ENCODE measurements around the gene PNMA8B. TPM values are rescaled to one million over a fixed set of nuclear protein-coding genes. Genes with fewer than 3 reads are reported as not detected.

The PNMA8B gene
- 1 to 10 TPM; 3.1 to 4.2 (median 3.7) TPM for total RNA-seq

GRCh38 chr19:46495786-46496099, at the start of gene PNMA8B:
Gene PNMA8B (minus strand): TSS chr19:46495867. CDS start chr19:46495465, 402 bp downstream.
- peaks cover 0 to 38% (median 10%) of the 10 kb centered on the region in 4 donors for H3K4me1 ChIP-seq
- H3K9me3 ChIP-seq = no peaks in the 10 kb centered on the region
- H3K27me3 ChIP-seq = peaks cover 0 to 46% of the 10 kb centered on the region in 2 donors
- no peaks in the 10 kb centered on the region for H3K36me3 ChIP-seq
- H3K27ac ChIP-seq = peak within 1 kb of the TSS in 1 of 4 donors; percentile 17
- no peak for TF ChIP-seq POLR2A (IDR thresholded peaks at IDR 0.05)
- no peak for TF ChIP-seq CTCF (IDR thresholded peaks at IDR 0.05)
- TF ChIP-seq EP300 (IDR thresholded peaks at IDR 0.05) = no peak
- peak within 1 kb of the TSS in 3 of 4 donors; percentile 11 to 50 (median 26) for H3K4me3 ChIP-seq
- DNase-seq (ENCODE audit: low spot score in 2 of 2) = no peak
- 6 to 12% methylated on average over 23 to 29 of the region's 29 CpGs for WGBS, 2 donors

- Histone ChIP-seq H3K9me3 (peaks cover 0 to 5% (median 0%) of the 10 kb centered on the region in 4 donors), H3K27me3 (no peaks in the 10 kb centered on the region), H3K4me3 (no peak overlapping the region), H3K4me1 (peaks cover 0 to 8% (median 0%) of the 10 kb centered on the region in 4 donors), H3K27ac (no peak overlapping the region), H3K36me3 (no peaks in the 10 kb centered on the region)
- no peak for TF ChIP-seq CTCF (IDR thresholded peaks at IDR 0.05)
- TF ChIP-seq POLR2A (IDR thresholded peaks at IDR 0.05) = no peak
- TF ChIP-seq EP300 (IDR thresholded peaks at IDR 0.05) = no peak
- WGBS, 2 donors = 68 to 78% methylated on average over 5 of the region's 5 CpGs
- DNase-seq (ENCODE audit: low spot score in 2 of 2) = no peak
Observed at GRCh38 chr19:46544651-46545050, 49.0 kb upstream of the PNMA8B start.

GRCh38 chr19:46542428-46543230, 47.0 kb upstream of the PNMA8B start:
- Histone ChIP-seq H3K9me3 (no peaks in the 10 kb centered on the region), H3K36me3 (no peaks in the 10 kb centered on the region), H3K27me3 (no peaks in the 10 kb centered on the region), H3K4me1 (peaks cover 0 to 8% (median 0%) of the 10 kb centered on the region in 4 donors), H3K27ac (no peak overlapping the region), H3K4me3 (no peak overlapping the region)
- DNase-seq (ENCODE audit: low spot score in 2 of 2) = peak; percentile 98 to 100
- 33% methylated on average over 15 of the region's 15 CpGs for WGBS, 2 donors
- peak; percentile 84 to 93 (median 91) for TF ChIP-seq CTCF (IDR thresholded peaks at IDR 0.05)
- TF ChIP-seq EP300 (IDR thresholded peaks at IDR 0.05) = no peak
- no peak for TF ChIP-seq POLR2A (IDR thresholded peaks at IDR 0.05)

- H3K4me3 ChIP-seq = no peak overlapping the region
- no peak overlapping the region for H3K27ac ChIP-seq
- DNase-seq (ENCODE audit: low spot score in 2 of 2) = peak; percentile 44 to 72
- H3K27me3 ChIP-seq = peaks cover 0 to 4% of the 10 kb centered on the region in 2 donors
- H3K4me1 ChIP-seq = peaks cover 0 to 3% (median 0%) of the 10 kb centered on the region in 4 donors
- H3K36me3 ChIP-seq = no peaks in the 10 kb centered on the region
- no peak for TF ChIP-seq EP300 (IDR thresholded peaks at IDR 0.05)
- peak; percentile 51 to 91 (median 68) for TF ChIP-seq CTCF (IDR thresholded peaks at IDR 0.05)
- no peak for TF ChIP-seq POLR2A (IDR thresholded peaks at IDR 0.05)
- WGBS, 2 donors = 32 to 33% methylated on average over 16 to 19 of the region's 19 CpGs
- no peaks in the 10 kb centered on the region for H3K9me3 ChIP-seq
Observed at GRCh38 chr19:46537136-46538097, 41.8 kb upstream of the PNMA8B start.
